Islet of Langerhans (tissue), 1 donor: ENCODE measurements around the gene DQX1.

Source experiments
- FAIRE-seq: peaks from one replicate; lab custom pipeline; 2011; peaks lifted over from hg19 to GRCh38; lab: Jason Lieb, UNC

Gene DQX1

GRCh38 chr2:74511104-74511989 lies 14.7 kb downstream of the DQX1 start:
- no peak for FAIRE-seq

GRCh38 chr2:74510272-74510671 lies 15.8 kb downstream of the DQX1 start:
- no peak for FAIRE-seq

GRCh38 chr2:74507926-74508520 lies 18.0 kb downstream of the DQX1 start:
- no peak for FAIRE-seq

- no peak for FAIRE-seq
Observed at GRCh38 chr2:74507145-74507925, 18.7 kb downstream of the DQX1 start, which contains the start of gene PCGF1. Gene PCGF1, minus strand, starts transcription at chr2:74507695. Its CDS starts 27 bp downstream, at chr2:74507668.

- no peak for FAIRE-seq
Observed at GRCh38 chr2:74505448-74506246, 20.4 kb downstream of the DQX1 start.

GRCh38 chr2:74504591-74504990 lies 21.4 kb downstream of the DQX1 start:
- no peak for FAIRE-seq

- no peak for FAIRE-seq
Observed at GRCh38 chr2:74503506-74504475, 22.2 kb downstream of the DQX1 start.

GRCh38 chr2:74502720-74503505 lies 23.1 kb downstream of the DQX1 start:
- FAIRE-seq: no peak

- FAIRE-seq: no peak
Observed at GRCh38 chr2:74502147-74502719, 23.8 kb downstream of the DQX1 start.

GRCh38 chr2:74501335-74502071 lies 24.5 kb downstream of the DQX1 start:
- no peak for FAIRE-seq

GRCh38 chr2:74500578-74500946 lies 25.5 kb downstream of the DQX1 start:
- no peak for FAIRE-seq

- FAIRE-seq: no peak
Observed at GRCh38 chr2:74499940-74500577, 26.0 kb downstream of the DQX1 start.

- no peak for FAIRE-seq
Observed at GRCh38 chr2:74499267-74499939, 26.6 kb downstream of the DQX1 start, which contains the start of gene LBX2. Gene LBX2, minus strand, starts transcription at chr2:74499603. Its CDS starts 66 bp downstream, at chr2:74499537.

GRCh38 chr2:74498500-74499266 lies 27.3 kb downstream of the DQX1 start:
- FAIRE-seq: no peak

- no peak for FAIRE-seq
Observed at GRCh38 chr2:74497777-74498499, 28.1 kb downstream of the DQX1 start.
